Measurements from ENCODE around the gene CRYGN.

DNA sequence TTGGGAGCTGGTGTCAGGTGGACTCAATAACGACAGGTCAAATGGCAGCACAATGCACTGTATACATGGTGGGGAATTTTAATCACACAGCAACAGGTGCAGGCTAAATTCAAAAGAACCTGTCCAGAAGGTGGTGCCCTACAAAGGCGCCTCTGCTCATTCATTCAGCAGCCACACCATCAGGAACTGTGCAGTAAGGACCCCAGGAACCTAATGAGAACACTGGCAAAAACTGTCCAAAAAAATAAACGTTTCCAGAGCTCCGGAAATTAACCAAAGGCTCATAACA lies 21.9 kb upstream of the CRYGN start:
- TF ChIP-seq, protein P1, sequence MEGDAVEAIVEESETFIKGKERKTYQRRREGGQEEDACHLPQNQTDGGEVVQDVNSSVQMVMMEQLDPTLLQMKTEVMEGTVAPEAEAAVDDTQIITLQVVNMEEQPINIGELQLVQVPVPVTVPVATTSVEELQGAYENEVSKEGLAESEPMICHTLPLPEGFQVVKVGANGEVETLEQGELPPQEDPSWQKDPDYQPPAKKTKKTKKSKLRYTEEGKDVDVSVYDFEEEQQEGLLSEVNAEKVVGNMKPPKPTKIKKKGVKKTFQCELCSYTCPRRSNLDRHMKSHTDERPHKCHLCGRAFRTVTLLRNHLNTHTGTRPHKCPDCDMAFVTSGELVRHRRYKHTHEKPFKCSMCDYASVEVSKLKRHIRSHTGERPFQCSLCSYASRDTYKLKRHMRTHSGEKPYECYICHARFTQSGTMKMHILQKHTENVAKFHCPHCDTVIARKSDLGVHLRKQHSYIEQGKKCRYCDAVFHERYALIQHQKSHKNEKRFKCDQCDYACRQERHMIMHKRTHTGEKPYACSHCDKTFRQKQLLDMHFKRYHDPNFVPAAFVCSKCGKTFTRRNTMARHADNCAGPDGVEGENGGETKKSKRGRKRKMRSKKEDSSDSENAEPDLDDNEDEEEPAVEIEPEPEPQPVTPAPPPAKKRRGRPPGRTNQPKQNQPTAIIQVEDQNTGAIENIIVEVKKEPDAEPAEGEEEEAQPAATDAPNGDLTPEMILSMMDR (IDR thresholded peaks at IDR 0.05; ENCODE audit: low read depth, low read length): no peak
- TF ChIP-seq POLR2A (IDR thresholded peaks at IDR 0.05; ENCODE audit: extremely low read depth, insufficient read length) (no peak), MYC (IDR thresholded peaks at IDR 0.05; ENCODE audit: low read depth, low read length) (no peak)
- TF ChIP-seq, protein P2, sequence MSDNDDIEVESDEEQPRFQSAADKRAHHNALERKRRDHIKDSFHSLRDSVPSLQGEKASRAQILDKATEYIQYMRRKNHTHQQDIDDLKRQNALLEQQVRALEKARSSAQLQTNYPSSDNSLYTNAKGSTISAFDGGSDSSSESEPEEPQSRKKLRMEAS (IDR thresholded peaks at IDR 0.05; ENCODE audit: low read depth, low read length): no peak
